Right ventricle myocardium superior (tissue), 1 donor: Measurements from ENCODE around the gene CA9. TPM values are rescaled to one million over a fixed set of nuclear protein-coding genes. Genes with fewer than 3 reads are reported as not detected.
A peak's percentile ranks its signal among the peaks of the same experiment; 100 is the strongest.

Experiments
- ATAC-seq: fragments of 200-7000 bp; cut with Tn5 transposase; one replicate; pipeline ENCODE4 v1.9.1; 2020; ENCODE audit warnings: mild to moderate bottlenecking; ENCODE audit not compliant: poor library complexity
- DNase-seq: peaks from one replicate; pipeline ENCODE4 v3.0.0-alpha.2; 2020
- intact Hi-C: fragments of 100-400 bp; cut with DNase I; formaldehyde crosslinking; loops from one replicate; pipeline ENCODE4 v1.11.2; 2022
- total RNA-seq: library from RNA; stranded (reverse); fragmentation: NEBNext Ultra II Directional; extraction: Animal tissue kit (Norgen Biotek cat#: 25700); gene quantifications from one replicate; pipeline ENCODE4 v1.2.1, GENCODE V29; 2021
- donor health status: DM: no; HTN: yes; CAD: no; lungs with severe emphysema.

The CA9 gene
- total RNA-seq, 1 donor from 2014 or later = not detected

- intact Hi-C loops = no loop called here
- DNase-seq = no peak
- ATAC-seq = no peak
These were observed 8.3 kb upstream of the CA9 start for GRCh38 chr9:35665471-35665818.

DNA sequence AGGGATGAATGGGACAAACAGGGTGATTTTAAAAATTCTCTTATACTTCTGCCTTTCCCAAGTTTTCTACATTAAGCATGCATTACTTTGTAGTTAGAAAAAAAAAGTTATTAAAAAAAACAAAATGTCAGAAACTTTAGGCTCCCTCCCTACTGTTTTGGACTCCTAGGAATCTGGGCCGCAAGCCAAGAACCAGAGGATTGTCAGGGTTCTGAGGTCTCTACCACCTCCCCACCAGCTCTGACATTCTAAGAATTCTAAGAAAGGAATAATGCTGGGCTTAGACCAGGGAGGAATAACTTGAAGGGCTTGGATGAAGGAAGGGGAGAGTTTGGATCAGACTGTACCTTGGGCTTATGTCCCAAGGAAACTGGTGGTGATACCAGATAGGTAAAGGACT is 7.7 kb upstream of the CA9 start:
- ATAC-seq (no peak), DNase-seq (no peak)
- intact Hi-C loops = no loop called here

GRCh38 chr9:35666549-35666948 is 7.2 kb upstream of the CA9 start:
- DNase-seq = no peak
- intact Hi-C loops = no loop called here
- no peak for ATAC-seq

- no peak for DNase-seq
- intact Hi-C loops = no loop called here
- no peak for ATAC-seq
These were observed 5.8 kb upstream of the CA9 start for GRCh38 chr9:35667939-35668338.

GRCh38 chr9:35669331-35670145 is 4.2 kb upstream of the CA9 start:
- intact Hi-C loops = no loop called here
- ATAC-seq (no peak), DNase-seq (no peak)

- ATAC-seq = no peak
These were observed 265 bp downstream of the CA9 start for GRCh38 chr9:35674025-35674361.

DNA sequence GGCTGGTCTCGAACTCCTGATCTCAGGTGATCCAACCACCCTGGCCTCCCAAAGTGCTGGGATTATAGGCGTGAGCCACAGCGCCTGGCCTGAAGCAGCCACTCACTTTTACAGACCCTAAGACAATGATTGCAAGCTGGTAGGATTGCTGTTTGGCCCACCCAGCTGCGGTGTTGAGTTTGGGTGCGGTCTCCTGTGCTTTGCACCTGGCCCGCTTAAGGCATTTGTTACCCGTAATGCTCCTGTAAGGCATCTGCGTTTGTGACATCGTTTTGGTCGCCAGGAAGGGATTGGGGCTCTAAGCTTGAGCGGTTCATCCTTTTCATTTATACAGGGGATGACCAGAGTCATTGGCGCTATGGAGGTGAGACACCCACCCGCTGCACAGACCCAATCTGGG is 1.5 kb downstream of the CA9 start:
- intact Hi-C loops = no loop called here
- DNase-seq (no peak), ATAC-seq (no peak)

More at GRCh38 chr9:35674025-35674361, 265 bp downstream of the CA9 start:
- no peak for DNase-seq
- intact Hi-C loops = no loop called here

GRCh38 chr9:35675732-35676392 is 2.1 kb downstream of the CA9 start:
- intact Hi-C loops = no loop called here
- DNase-seq (peak; percentile 61), ATAC-seq (peak; percentile 48)

DNA sequence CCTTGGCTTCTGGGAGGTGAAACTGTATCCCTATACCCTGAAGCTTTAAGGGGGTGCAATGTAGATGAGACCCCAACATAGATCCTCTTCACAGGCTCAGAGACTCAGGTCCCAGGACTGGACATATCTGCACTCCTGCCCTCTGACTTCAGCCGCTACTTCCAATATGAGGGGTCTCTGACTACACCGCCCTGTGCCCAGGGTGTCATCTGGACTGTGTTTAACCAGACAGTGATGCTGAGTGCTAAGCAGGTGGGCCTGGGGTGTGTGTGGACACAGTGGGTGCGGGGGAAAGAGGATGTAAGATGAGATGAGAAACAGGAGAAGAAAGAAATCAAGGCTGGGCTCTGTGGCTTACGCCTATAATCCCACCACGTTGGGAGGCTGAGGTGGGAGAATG is 5.4 kb downstream of the CA9 start:
- ATAC-seq (no peak), DNase-seq (no peak)
- intact Hi-C loops = no loop called here

- intact Hi-C loops = no loop called here
- DNase-seq (no peak), ATAC-seq (no peak)
These were observed 6.1 kb downstream of the CA9 start for GRCh38 chr9:35679766-35680330.

GRCh38 chr9:35680331-35681105 is 6.8 kb downstream of the CA9 start:
- peak; percentile 6 for ATAC-seq
- intact Hi-C loops = no loop called here
- DNase-seq = no peak

DNA sequence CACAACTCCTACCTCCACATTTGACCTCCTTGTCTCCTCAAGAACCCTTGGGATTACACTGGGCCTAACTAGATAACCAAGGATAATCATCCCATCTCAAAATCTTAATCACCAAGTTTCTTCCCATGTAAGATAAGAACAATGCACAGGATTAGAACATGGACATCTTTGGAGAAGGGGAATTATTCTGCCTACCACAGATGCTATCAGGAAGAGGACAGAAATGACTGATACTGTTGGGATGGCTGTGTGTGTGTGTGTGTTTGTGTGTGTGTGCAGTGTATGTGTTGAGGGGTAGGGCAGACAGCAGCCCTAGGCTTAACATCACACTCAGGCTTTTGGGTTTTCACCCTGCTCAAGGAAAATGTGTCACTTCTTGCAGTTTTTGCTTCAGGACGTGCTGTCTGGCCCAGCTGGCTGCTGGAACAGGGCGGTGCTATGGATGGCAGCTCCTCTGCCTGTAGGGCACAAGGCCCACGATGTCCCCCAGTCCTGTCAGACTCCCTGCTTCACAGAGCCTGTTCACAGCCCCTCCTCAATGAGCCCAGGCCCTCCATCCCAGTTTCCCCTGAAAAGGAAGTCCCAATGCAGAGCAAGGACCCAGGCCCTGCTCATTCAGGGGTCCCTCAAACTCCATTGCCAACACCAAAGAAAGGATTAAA is 7.7 kb downstream of the CA9 start:
- intact Hi-C loops = no loop called here
- DNase-seq = no peak
- ATAC-seq = no peak

GRCh38 chr9:35682051-35682450 is 8.3 kb downstream of the CA9 start:
- ATAC-seq (no peak), DNase-seq (no peak)
- intact Hi-C loops = no loop called here

GRCh38 chr9:35682520-35683315 is 9.0 kb downstream of the CA9 start:
- intact Hi-C loops = no loop called here
- DNase-seq = no peak

GRCh38 chr9:35683323-35683722 is 9.6 kb downstream of the CA9 start:
- DNase-seq (no peak), ATAC-seq (no peak)
- intact Hi-C loops = no loop called here

More at GRCh38 chr9:35682520-35683315, 9.0 kb downstream of the CA9 start:
- ATAC-seq = no peak

- ATAC-seq (no peak), DNase-seq (no peak)
- intact Hi-C loops = no loop called here
These were observed 11.2 kb downstream of the CA9 start for GRCh38 chr9:35684921-35685320.

DNA sequence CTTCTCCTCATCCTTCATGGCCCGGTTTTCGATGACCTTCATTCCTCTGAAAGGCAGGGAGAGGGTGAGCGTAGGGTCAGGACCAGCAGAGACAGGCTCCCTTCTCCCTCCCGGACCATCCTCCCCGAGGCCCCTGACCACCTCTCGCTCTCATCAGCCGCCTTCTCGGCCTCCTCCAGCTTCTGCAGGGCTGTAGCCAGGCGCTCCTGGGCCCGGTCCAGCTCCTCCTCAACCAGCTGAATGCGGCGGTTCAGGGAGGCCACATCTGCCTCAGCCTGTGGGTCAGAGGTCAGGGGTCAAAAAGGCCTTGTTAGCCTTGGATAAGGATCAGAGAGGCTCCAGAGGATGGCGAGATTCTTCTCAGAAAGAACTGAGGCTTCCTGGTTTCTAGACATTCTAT is 11.8 kb downstream of the CA9 start:
- DNase-seq (no peak), ATAC-seq (no peak)
- intact Hi-C loops = no loop called here
